Vagina (tissue), 2 donors: ENCODE results near the gene EEIG2. TPM values are rescaled to one million over a fixed set of nuclear protein-coding genes. Genes with fewer than 3 reads are reported as not detected.

Experiments used
- DNase-seq, 2 donors: peaks; one replicate each; pipeline ENCODE4 v3.0.0-alpha.2; 2017; ENCODE audit errors: extremely low spot score in 2 of 2
- H3K27ac ChIP-seq: fragments of 200-600 bp; sonication (generic); one replicate; pipeline ENCODE4 v1.5.1; 2019
- H3K27me3 ChIP-seq: fragments of 200-600 bp; sonication (generic); one replicate; pipeline ENCODE4 v1.5.1; 2019
- H3K36me3 ChIP-seq, 2 donors: fragments of 200-600 bp; sonication (generic); one replicate each; pipeline ENCODE4 v1.5.1; 2017 to 2019
- H3K4me1 ChIP-seq: fragments of 200-600 bp; sonication (generic); one replicate; pipeline ENCODE4 v1.5.1; 2019
- H3K4me3 ChIP-seq, 2 donors: fragments of 200-600 bp; sonication (generic); 1 replicate in 1 of 2; 2 replicates in 1 of 2; pipeline ENCODE4 v1.5.1; 2016 to 2019
- H3K9me3 ChIP-seq: fragments of 200-600 bp; sonication (generic); one replicate; pipeline ENCODE4 v1.5.1; 2019
- CTCF ChIP-seq, 3 experiments: fragments of 450-650 bp in 2 of 3; fragments of 200-600 bp in 1 of 3; sonication (generic) in 1 of 3; IDR thresholded peaks; one replicate each; pipeline ENCODE4 v1.5.1; 2017 to 2019; ENCODE audit warnings: antibody characterized with exemption in 3 of 3, mild to moderate bottlenecking in 2 of 3, moderate library complexity in 2 of 3
- POLR2A ChIP-seq, 2 donors: fragments of 450-650 bp; IDR thresholded peaks; one replicate each; pipeline ENCODE4 v1.6.1; 2017; ENCODE audit warnings: antibody characterized with exemption in 2 of 2, mild to moderate bottlenecking in 2 of 2, moderate library complexity in 2 of 2
- POLR2AphosphoS5 ChIP-seq, 2 donors: sonication (generic); formaldehyde crosslinking; IDR thresholded peaks; one replicate each; pipeline ENCODE4 v1.9.0; 2017; ENCODE audit warnings: antibody characterized with exemption in 2 of 2, mild to moderate bottlenecking in 2 of 2, low read depth in 1 of 2; ENCODE audit not compliant: insufficient read depth in 1 of 2
- intact Hi-C: fragments of 100-400 bp; cut with DNase I; formaldehyde crosslinking; loops from one replicate; pipeline ENCODE4 v1.15.1; 2023
- total RNA-seq: library from RNA; depleted of rRNA; stranded (reverse); fragments of >200 nt; gene quantifications from one replicate; pipeline ENCODE4 v1.2.3, GENCODE V29; 2016

The EEIG2 gene
- total RNA-seq, 1 donor from 2014 or later = 11.5 TPM

- no peaks in the 10 kb centered on the region for H3K9me3 ChIP-seq
- intact Hi-C loops = no loop called here
- TF ChIP-seq POLR2AphosphoS5 (IDR thresholded peaks at IDR 0.05; ENCODE audit: insufficient read depth in 1 of 2, low read depth in 1 of 2) = no peak
- no peak for TF ChIP-seq CTCF (IDR thresholded peaks at IDR 0.05)
- no peak for TF ChIP-seq POLR2A (IDR thresholded peaks at IDR 0.05)
- H3K27me3 ChIP-seq = no peaks in the 10 kb centered on the region
- no peak overlapping the region for H3K27ac ChIP-seq
- H3K36me3 ChIP-seq = no peaks in the 10 kb centered on the region
- no peak overlapping the region for H3K4me3 ChIP-seq
- no peak for DNase-seq
- peaks cover 40% of the 10 kb centered on the region for H3K4me1 ChIP-seq
These were observed 33.5 kb downstream of the EEIG2 start for GRCh38 chr1:108593448-108593847.

DNA sequence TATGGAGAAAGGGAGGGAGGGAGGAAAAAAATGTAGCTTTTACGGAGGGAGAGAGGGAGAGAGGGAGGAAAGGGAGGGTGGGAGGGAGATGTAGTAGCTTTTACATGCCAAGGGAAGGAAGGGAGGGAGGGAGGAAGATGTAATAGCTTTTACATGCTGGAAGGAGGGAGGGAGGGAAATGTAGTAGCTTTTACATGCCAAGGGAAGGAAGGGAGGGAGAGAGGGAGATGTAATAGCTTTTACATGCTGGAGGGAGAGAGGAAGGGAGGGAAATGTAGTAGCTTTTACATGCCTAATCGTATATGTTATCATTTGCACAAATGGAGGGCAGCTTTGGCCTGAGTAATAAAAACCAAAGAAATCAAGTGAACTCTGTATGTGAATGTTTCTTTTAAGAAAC is 35.6 kb downstream of the EEIG2 start:
- no peak for DNase-seq
- H3K4me3 ChIP-seq = no peak overlapping the region
- intact Hi-C loops = no loop called here
- no peaks in the 10 kb centered on the region for H3K36me3 ChIP-seq
- H3K27me3 ChIP-seq = no peaks in the 10 kb centered on the region
- H3K27ac ChIP-seq = peak overlapping the region; percentile 44
- H3K9me3 ChIP-seq = no peaks in the 10 kb centered on the region
- TF ChIP-seq POLR2A (IDR thresholded peaks at IDR 0.05) (no peak), CTCF (IDR thresholded peaks at IDR 0.05) (no peak), POLR2AphosphoS5 (IDR thresholded peaks at IDR 0.05; ENCODE audit: insufficient read depth in 1 of 2, low read depth in 1 of 2) (no peak)
- H3K4me1 ChIP-seq = peaks cover 33% of the 10 kb centered on the region

DNA sequence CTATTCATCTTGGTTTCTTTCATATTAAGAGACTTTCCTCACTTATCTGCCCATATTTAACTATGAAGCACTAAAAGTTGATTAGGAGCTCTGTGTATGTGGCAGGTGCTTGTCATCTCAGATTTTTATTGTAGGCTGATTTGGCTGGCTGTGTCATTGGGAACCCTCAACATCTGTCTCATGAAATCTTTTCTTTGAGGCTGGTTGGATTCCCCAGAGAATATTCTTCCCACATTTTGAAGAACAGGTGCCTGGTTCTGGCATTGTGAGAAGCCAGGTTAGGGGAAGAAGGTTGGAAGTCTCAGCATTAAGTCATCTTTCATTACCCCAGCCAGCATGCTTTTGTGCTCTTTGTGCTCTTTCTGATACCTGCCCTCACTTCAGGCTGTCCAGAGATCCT is 37.1 kb downstream of the EEIG2 start:
- TF ChIP-seq POLR2A (IDR thresholded peaks at IDR 0.05) (no peak), POLR2AphosphoS5 (IDR thresholded peaks at IDR 0.05; ENCODE audit: insufficient read depth in 1 of 2, low read depth in 1 of 2) (no peak), CTCF (IDR thresholded peaks at IDR 0.05) (no peak)
- Histone ChIP-seq H3K9me3 (no peaks in the 10 kb centered on the region), H3K36me3 (no peaks in the 10 kb centered on the region), H3K4me1 (peaks cover 20% of the 10 kb centered on the region), H3K4me3 (no peak overlapping the region), H3K27ac (no peak overlapping the region), H3K27me3 (no peaks in the 10 kb centered on the region)
- DNase-seq = no peak
- intact Hi-C loops = no loop called here

- Histone ChIP-seq H3K27ac (no peak overlapping the region), H3K4me1 (peaks cover 12% of the 10 kb centered on the region), H3K9me3 (no peaks in the 10 kb centered on the region), H3K4me3 (no peak overlapping the region), H3K27me3 (no peaks in the 10 kb centered on the region), H3K36me3 (no peaks in the 10 kb centered on the region)
- TF ChIP-seq POLR2A (IDR thresholded peaks at IDR 0.05) = no peak
- TF ChIP-seq CTCF (IDR thresholded peaks at IDR 0.05) = no peak
- no peak for TF ChIP-seq POLR2AphosphoS5 (IDR thresholded peaks at IDR 0.05; ENCODE audit: insufficient read depth in 1 of 2, low read depth in 1 of 2)
- intact Hi-C loops = no loop called here
- DNase-seq = no peak
These were observed 38.4 kb downstream of the EEIG2 start for GRCh38 chr1:108598340-108598739.

DNA sequence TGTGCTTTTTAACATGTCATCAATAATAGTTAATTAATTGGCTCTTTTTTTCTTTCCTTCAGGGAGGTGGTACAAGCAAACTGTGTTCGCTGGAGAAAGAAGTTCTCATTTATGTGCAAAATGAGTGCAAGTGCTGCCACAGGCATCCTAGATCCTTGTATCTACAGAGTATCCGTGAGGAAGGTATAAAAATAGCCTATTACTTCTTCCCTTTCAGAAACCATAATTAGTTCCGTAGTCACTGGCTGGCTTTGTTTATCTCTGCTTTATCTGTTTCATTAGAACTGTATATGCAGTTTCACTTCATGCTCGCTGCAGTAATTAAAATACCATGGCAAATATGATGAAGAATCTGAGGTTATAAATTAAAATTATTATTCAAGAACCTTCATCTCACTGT is 40.6 kb downstream of the EEIG2 start:
- no peaks in the 10 kb centered on the region for H3K27me3 ChIP-seq
- no peaks in the 10 kb centered on the region for H3K36me3 ChIP-seq
- H3K4me1 ChIP-seq = peaks cover 10% of the 10 kb centered on the region
- intact Hi-C loops = no loop called here
- no peak for DNase-seq
- no peak overlapping the region for H3K27ac ChIP-seq
- no peak overlapping the region for H3K4me3 ChIP-seq
- no peaks in the 10 kb centered on the region for H3K9me3 ChIP-seq
- TF ChIP-seq CTCF (IDR thresholded peaks at IDR 0.05) = no peak
- TF ChIP-seq POLR2AphosphoS5 (IDR thresholded peaks at IDR 0.05; ENCODE audit: insufficient read depth in 1 of 2, low read depth in 1 of 2) = no peak
- no peak for TF ChIP-seq POLR2A (IDR thresholded peaks at IDR 0.05)
